IMR-90 (cell line): Measurements from ENCODE around the gene NAV2. TPM values are rescaled to one million over a fixed set of nuclear protein-coding genes. Genes with fewer than 3 reads are reported as not detected.

Source experiments
- ATAC-seq: fragments of 200-7000 bp; cut with Tn5 transposase; 2 replicates; pipeline ENCODE4 v1.9.1; 2020; ENCODE audit warnings: low read depth, mild to moderate bottlenecking, moderate library complexity
- BruUV-seq: library from RNA; stranded (reverse); fragments of 400-500 nt; replicated peaks from 2 replicates; lab custom pipeline; 2021; lab: Mats Ljungman, UMichigan
- CTCF ChIA-PET: fragments of 300-600 bp; formaldehyde crosslinking; extraction: SDS; loops from one replicate; lab custom pipeline; 2021; ENCODE audit warnings: antibody characterized with exemption; lab: Yijun Ruan, JAX
- POLR2A ChIA-PET: fragments of 300-600 bp; sonication (Branson Sonifier 250); formaldehyde crosslinking; loops from one replicate; lab custom pipeline; 2022; ENCODE audit warnings: antibody characterized with exemption; ENCODE audit not compliant: unreplicated experiment; lab: Charles Lee
- DNase-seq: peaks from one replicate; pipeline ENCODE4 v3.0.0; 2013
- H2AFZ ChIP-seq: replicated peaks from 2 replicates; pipeline ENCODE3; 2013; ENCODE audit warnings: low read length, mild to moderate bottlenecking; ENCODE audit not compliant: poor library complexity
- H2AK5ac ChIP-seq: 2 replicates; pipeline ENCODE4 v1.6.1; 2013; ENCODE audit warnings: low read depth, low read length, inconsistent platforms
- H2AK9ac ChIP-seq: replicated peaks from 2 replicates; pipeline ENCODE3; 2013; ENCODE audit warnings: mild to moderate bottlenecking, low read depth, low read length, moderate library complexity; ENCODE audit not compliant: poor library complexity
- H2BK120ac ChIP-seq: 2 replicates; pipeline ENCODE4 v1.6.1; 2013; ENCODE audit warnings: low read depth, low read length, inconsistent platforms
- H2BK15ac ChIP-seq: 3 replicates; pipeline ENCODE4 v1.6.1; 2013; ENCODE audit warnings: low read depth, low read length, inconsistent platforms
- H2BK20ac ChIP-seq: 2 replicates; pipeline ENCODE4 v1.6.1; 2013; ENCODE audit warnings: low read depth, mild to moderate bottlenecking, inconsistent platforms, low read length, moderate library complexity
- H2BK5ac ChIP-seq: 2 replicates; pipeline ENCODE4 v1.6.1; 2013; ENCODE audit warnings: mild to moderate bottlenecking, low read depth, low read length, inconsistent platforms; ENCODE audit not compliant: poor library complexity, severe bottlenecking
- H3K14ac ChIP-seq: replicated peaks from 2 replicates; pipeline ENCODE4 v1.6.1; 2013; ENCODE audit warnings: low read depth, low read length, inconsistent platforms
- H3K18ac ChIP-seq: 2 replicates; pipeline ENCODE4 v1.6.1; 2013; ENCODE audit warnings: low read depth, low read length, control low read depth
- H3K23ac ChIP-seq: 2 replicates; pipeline ENCODE4 v1.6.1; 2013; ENCODE audit warnings: low read depth, low read length, inconsistent platforms
- H3K27ac ChIP-seq: 2 replicates; pipeline ENCODE4 v1.5.1; 2013; ENCODE audit warnings: mild to moderate bottlenecking, control low read depth, low read length; ENCODE audit not compliant: insufficient read depth
- H3K27me3 ChIP-seq: 2 replicates; pipeline ENCODE4 v1.6.1; 2013; ENCODE audit warnings: low read length; ENCODE audit not compliant: control insufficient read depth, insufficient read depth
- H3K36me3 ChIP-seq: 2 replicates; pipeline ENCODE4 v1.6.1; 2013; ENCODE audit warnings: low read length, mixed read lengths; ENCODE audit not compliant: control insufficient read depth, insufficient read depth
- H3K4ac ChIP-seq: 2 replicates; pipeline ENCODE4 v1.6.1; 2013; ENCODE audit warnings: low read depth, low read length, inconsistent platforms
- H3K4me1 ChIP-seq: 2 replicates; pipeline ENCODE4 v1.6.1; 2013; ENCODE audit warnings: low read length, mixed read lengths; ENCODE audit not compliant: control insufficient read depth, insufficient read depth
- H3K4me2 ChIP-seq: 2 replicates; pipeline ENCODE4 v1.6.1; 2013; ENCODE audit warnings: low read depth, mild to moderate bottlenecking, control low read depth, low read length, moderate library complexity
- H3K4me3 ChIP-seq: 2 replicates; pipeline ENCODE4 v1.5.1; 2013; ENCODE audit warnings: low read depth, mild to moderate bottlenecking, control low read depth, low read length, moderate library complexity; ENCODE audit not compliant: insufficient read depth
- H3K56ac ChIP-seq: 2 replicates; pipeline ENCODE4 v1.6.1; 2013; ENCODE audit warnings: low read length, inconsistent platforms; ENCODE audit not compliant: insufficient read depth; ENCODE audit errors: extremely low read depth
- H3K79me1 ChIP-seq, 2 experiments: 2 replicates each; pipeline ENCODE4 v1.6.1; 2013; ENCODE audit warnings: low read length in 2 of 2, inconsistent platforms in 1 of 2, low read depth in 1 of 2
- H3K9ac ChIP-seq: 2 replicates; pipeline ENCODE4 v1.6.1; 2013; ENCODE audit warnings: low read depth, low read length, control low read depth
- H3K9me1 ChIP-seq: 2 replicates; pipeline ENCODE4 v1.6.1; 2013; ENCODE audit warnings: low read length, inconsistent platforms; ENCODE audit not compliant: insufficient read depth
- H3K9me3 ChIP-seq: 2 replicates; pipeline ENCODE4 v1.6.1; 2013; ENCODE audit warnings: low read length; ENCODE audit not compliant: control insufficient read depth, insufficient read depth
- H4K20me1 ChIP-seq: 2 replicates; pipeline ENCODE4 v1.6.1; 2013; ENCODE audit warnings: low read length, inconsistent platforms; ENCODE audit not compliant: insufficient read depth
- H4K5ac ChIP-seq: 2 replicates; pipeline ENCODE4 v1.6.1; 2013; ENCODE audit warnings: mild to moderate bottlenecking, low read depth, low read length, control low read depth
- H4K8ac ChIP-seq, 2 experiments: 2 replicates each; pipeline ENCODE4 v1.6.1; 2013; ENCODE audit warnings: low read depth in 2 of 2, low read length in 2 of 2, control low read depth in 1 of 2, inconsistent platforms in 1 of 2
- H4K91ac ChIP-seq: 2 replicates; pipeline ENCODE4 v1.6.1; 2013; ENCODE audit warnings: low read depth, low read length, inconsistent platforms; ENCODE audit not compliant: insufficient read depth
- BHLHE40 ChIP-seq: fragments of 150-350 bp; IDR thresholded peaks from 2 replicates; pipeline ENCODE4 v1.6.1; 2016; ENCODE audit warnings: mild to moderate bottlenecking, low read depth, low read length
- CEBPB ChIP-seq: IDR thresholded peaks from 2 replicates; pipeline ENCODE4 v1.6.1; 2012; ENCODE audit warnings: low read depth, low read length, improper control_type of control experiment
- CHD1 ChIP-seq: IDR thresholded peaks from 2 replicates; pipeline ENCODE4 v1.6.1; 2012; ENCODE audit warnings: low read depth, low read length, improper control_type of control experiment
- CTCF ChIP-seq: conservative IDR thresholded peaks from 2 replicates; pipeline ENCODE4 v1.5.1; 2012; ENCODE audit warnings: mild to moderate bottlenecking, low read depth, low read length, improper control_type of control experiment
- ELK1 ChIP-seq: fragments of 150-350 bp; IDR thresholded peaks from 2 replicates; pipeline ENCODE4 v1.6.1; 2016; ENCODE audit warnings: low read depth, mild to moderate bottlenecking, low read length, moderate library complexity, borderline replicate concordance
- FOS ChIP-seq: fragments of 150-350 bp; IDR thresholded peaks from 2 replicates; pipeline ENCODE4 v1.6.1; 2016; ENCODE audit warnings: low read depth, low read length
- MAFK ChIP-seq: IDR thresholded peaks from 2 replicates; pipeline ENCODE4 v1.6.1; 2012; ENCODE audit warnings: low read depth, low read length, improper control_type of control experiment
- MAZ ChIP-seq: IDR thresholded peaks from 2 replicates; pipeline ENCODE4 v1.6.1; 2012; ENCODE audit warnings: low read depth, mild to moderate bottlenecking, low read length, improper control_type of control experiment, moderate library complexity, borderline replicate concordance
- MXI1 ChIP-seq: IDR thresholded peaks from 2 replicates; pipeline ENCODE4 v1.6.1; 2012; ENCODE audit warnings: low read depth, mild to moderate bottlenecking, low read length, moderate library complexity, borderline replicate concordance
- NFE2L2 ChIP-seq: fragments of 150-350 bp; IDR thresholded peaks from 2 replicates; pipeline ENCODE4 v1.6.1; 2016; ENCODE audit warnings: low read depth, mild to moderate bottlenecking, low read length
- POLR2A ChIP-seq: IDR thresholded peaks from 2 replicates; pipeline ENCODE4 v1.6.1; 2012; ENCODE audit warnings: mild to moderate bottlenecking, low read depth, low read length
- RAD21 ChIP-seq: IDR thresholded peaks from 2 replicates; pipeline ENCODE4 v1.6.1; 2012; ENCODE audit warnings: low read length, improper control_type of control experiment
- RCOR1 ChIP-seq: IDR thresholded peaks from 2 replicates; pipeline ENCODE4 v1.6.1; 2012; ENCODE audit warnings: mild to moderate bottlenecking, low read length, improper control_type of control experiment; ENCODE audit not compliant: insufficient replicate concordance
- RFX5 ChIP-seq: IDR thresholded peaks from 2 replicates; pipeline ENCODE4 v1.8.0; 2012; ENCODE audit warnings: low read depth, mild to moderate bottlenecking, low read length, moderate library complexity
- SMC3 ChIP-seq: fragments of 150-350 bp; IDR thresholded peaks from 2 replicates; pipeline ENCODE4 v1.6.1; 2016; ENCODE audit warnings: low read depth, mild to moderate bottlenecking, antibody characterized with exemption, low read length, moderate library complexity
- USF2 ChIP-seq: fragments of 150-350 bp; IDR thresholded peaks from 2 replicates; pipeline ENCODE4 v1.6.1; 2017; ENCODE audit warnings: mild to moderate bottlenecking, antibody characterized with exemption, low read length, low read depth
- WGBS, 2 experiments: methylation state at CpG; one replicate each; pipeline versions ENCODE4 v1.1.5 to v1.1.7; 2013; ENCODE audit warnings: missing lambda C conversion rate in 2 of 2; ENCODE audit not compliant: insufficient read length in 1 of 2; ENCODE audit errors: extremely low coverage in 2 of 2; 5-methylcytosine and 5-hydroxymethylcytosine counted together
- dilution Hi-C: fragments of 300-500 bp; cut with HindIII; formaldehyde crosslinking; loops from one replicate; pipeline ENCODE4 v1.14.3; 2018; ENCODE audit warnings: low sequenced_read_pairs; ENCODE audit not compliant: unreplicated experiment
- in situ Hi-C: fragments of 300-500 bp; cut with MboI; formaldehyde crosslinking; loops from 3 replicates; pipeline ENCODE4 v1.14.3; 2019; ENCODE audit warnings: low sequenced_read_pairs, inconsistent platforms, mixed read lengths
- intact Hi-C: fragments of 100-400 bp; cut with micrococcal nuclease; formaldehyde crosslinking; loops from 2 replicates; pipeline ENCODE4 v1.10.0; 2022
- polyA plus RNA-seq, 3 experiments: library from polyadenylated mRNA; depleted of rRNA; stranded (reverse); fragments of >200 nt; gene quantifications; 2 replicates each; pipeline ENCODE4 v1.2.3, GENCODE V29; 2012; ENCODE audit warnings: low replicate concordance in 1 of 3
- total RNA-seq: library from RNA; depleted of rRNA; stranded (reverse); fragments of >200 nt; gene quantifications from 2 replicates; pipeline ENCODE4 v1.2.3, GENCODE V29; 2012

Gene NAV2
- total and polyA plus RNA-seq, 2 of the 4 experiments (the other 2 are of a cell fraction), result 4.5 to 12.6 TPM

GRCh38 chr11:20138707-20139106, 426.1 kb downstream of the NAV2 start:
- BruUV-seq, result no TSS peak
- intact Hi-C loops, result loop anchor here (10.0 kb wide), 1 partner anchor 384 kb away; no protein-coding TSS in a partner anchor

More at GRCh38 chr11:20138707-20139106, 426.1 kb downstream of the NAV2 start:
- Histone ChIP-seq H3K23ac (no peak overlapping the region), H2AK9ac (no peak overlapping the region), H3K18ac (no peak overlapping the region), H3K14ac (no peak overlapping the region), H2BK20ac (no peak overlapping the region), H4K91ac (no peak overlapping the region), H3K4me2 (no peak overlapping the region), H3K9ac (no peak overlapping the region), H4K20me1 (no peaks in the 10 kb centered on the region), H3K56ac (no peak overlapping the region), H4K5ac (no peak overlapping the region), H2BK5ac (no peak overlapping the region), H4K8ac (no peak overlapping the region), H2BK120ac (no peak overlapping the region), H2AK5ac (no peak overlapping the region), H2BK15ac (no peak overlapping the region), H3K4me3 (no peak overlapping the region), H3K9me3 (no peaks in the 10 kb centered on the region), H2AFZ (no peak overlapping the region), H3K36me3 (no peaks in the 10 kb centered on the region), H3K27me3 (peaks cover 23% of the 10 kb centered on the region), H3K4me1 (no peaks in the 10 kb centered on the region), H3K4ac (no peak overlapping the region), H3K79me1 (no peaks in the 10 kb centered on the region), H3K27ac (no peak overlapping the region), H3K9me1 (no peaks in the 10 kb centered on the region)
- TF ChIP-seq CEBPB (no peak), RFX5 (no peak), NFE2L2 (no peak), MAFK (no peak), MAZ (no peak), CHD1 (no peak), BHLHE40 (no peak), RCOR1 (no peak), CTCF (no peak), POLR2A (no peak), ELK1 (no peak), SMC3 (no peak), MXI1 (no peak), FOS (no peak), RAD21 (no peak), USF2 (no peak)
- ChIA-PET POLR2A (no interaction called here), CTCF (interaction anchor here (1.9 kb wide), 1 partner anchor 11 kb away, joined by 6 read pairs; no protein-coding TSS in a partner anchor)
- no peak for DNase-seq
- ATAC-seq, result no peak
- dilution Hi-C loops, result no loop called here
- in situ Hi-C loops, result loop anchor here (25.0 kb wide), 1 partner anchor 826 kb away; no protein-coding TSS in a partner anchor
- no CpG with 5 or more reads among the region's 4 CpGs for WGBS, 2 experiments
